Measurements from ENCODE around the gene NINJ2.

Gene NINJ2

GRCh38 chr12:673849-674248, 10.6 kb upstream of the NINJ2 start:
- no peak for DNase-seq

- DNase-seq: no peak
Observed at GRCh38 chr12:669576-669945, 6.3 kb upstream of the NINJ2 start.

GRCh38 chr12:668090-668481, 4.8 kb upstream of the NINJ2 start:
- no peak for DNase-seq

- DNase-seq: no peak
Observed at GRCh38 chr12:666766-667308, 3.6 kb upstream of the NINJ2 start.

- DNase-seq: no peak
Observed at GRCh38 chr12:666066-666465, 2.8 kb upstream of the NINJ2 start.

- DNase-seq: no peak
Observed at GRCh38 chr12:664779-665092, 1.5 kb upstream of the NINJ2 start.

- DNase-seq: no peak
Observed at GRCh38 chr12:664075-664778, 982 bp upstream of the NINJ2 start.

- peak; percentile 63 to 78 for DNase-seq
Observed at GRCh38 chr12:662566-663292, 516 bp downstream of the NINJ2 start.

- DNase-seq: no peak
Observed at GRCh38 chr12:661720-662486, 1.3 kb downstream of the NINJ2 start.

- DNase-seq: no peak
Observed at GRCh38 chr12:659090-659683, 4.1 kb downstream of the NINJ2 start.

GRCh38 chr12:650983-651382, 12.3 kb downstream of the NINJ2 start:
- DNase-seq: peak; percentile 46 to 71

GRCh38 chr12:647385-648085, 15.7 kb downstream of the NINJ2 start:
- DNase-seq: no peak

- no peak for DNase-seq
Observed at GRCh38 chr12:646442-647384, 16.5 kb downstream of the NINJ2 start.

GRCh38 chr12:645563-646071, 17.6 kb downstream of the NINJ2 start:
- peak; percentile 22 to 23 for DNase-seq

GRCh38 chr12:644818-645552, 18.3 kb downstream of the NINJ2 start:
- no peak for DNase-seq

- no peak for DNase-seq
Observed at GRCh38 chr12:644303-644639, 19.0 kb downstream of the NINJ2 start.

GRCh38 chr12:643475-644302, 19.6 kb downstream of the NINJ2 start:
- peak; percentile 51 to 57 for DNase-seq

GRCh38 chr12:642633-643474, 20.4 kb downstream of the NINJ2 start:
- DNase-seq: peak; percentile 81 to 87

All from inflammatory macrophage (primary cell).